Lung microvascular endothelial cell (primary cell): ENCODE measurements around the gene TGM2. TPM values are rescaled to one million over a fixed set of nuclear protein-coding genes. Genes with fewer than 3 reads are reported as not detected.
A peak's percentile ranks its signal among the peaks of the same experiment; 100 is the strongest.

Experiments
- DNase-seq, 2 donors: peaks; one replicate each; pipeline versions ENCODE4 v3.0.0 to v3.0.0-alpha.2; 2010; ENCODE audit warnings: low read depth in 2 of 2
- total RNA-seq: library from RNA; depleted of rRNA; stranded (reverse); fragments of >200 nt; gene quantifications from 2 replicates; pipeline ENCODE4 v1.2.1, GENCODE V29; 2014

Gene TGM2
- total RNA-seq, 1 donor from 2014 or later, result 273 TPM

DNA sequence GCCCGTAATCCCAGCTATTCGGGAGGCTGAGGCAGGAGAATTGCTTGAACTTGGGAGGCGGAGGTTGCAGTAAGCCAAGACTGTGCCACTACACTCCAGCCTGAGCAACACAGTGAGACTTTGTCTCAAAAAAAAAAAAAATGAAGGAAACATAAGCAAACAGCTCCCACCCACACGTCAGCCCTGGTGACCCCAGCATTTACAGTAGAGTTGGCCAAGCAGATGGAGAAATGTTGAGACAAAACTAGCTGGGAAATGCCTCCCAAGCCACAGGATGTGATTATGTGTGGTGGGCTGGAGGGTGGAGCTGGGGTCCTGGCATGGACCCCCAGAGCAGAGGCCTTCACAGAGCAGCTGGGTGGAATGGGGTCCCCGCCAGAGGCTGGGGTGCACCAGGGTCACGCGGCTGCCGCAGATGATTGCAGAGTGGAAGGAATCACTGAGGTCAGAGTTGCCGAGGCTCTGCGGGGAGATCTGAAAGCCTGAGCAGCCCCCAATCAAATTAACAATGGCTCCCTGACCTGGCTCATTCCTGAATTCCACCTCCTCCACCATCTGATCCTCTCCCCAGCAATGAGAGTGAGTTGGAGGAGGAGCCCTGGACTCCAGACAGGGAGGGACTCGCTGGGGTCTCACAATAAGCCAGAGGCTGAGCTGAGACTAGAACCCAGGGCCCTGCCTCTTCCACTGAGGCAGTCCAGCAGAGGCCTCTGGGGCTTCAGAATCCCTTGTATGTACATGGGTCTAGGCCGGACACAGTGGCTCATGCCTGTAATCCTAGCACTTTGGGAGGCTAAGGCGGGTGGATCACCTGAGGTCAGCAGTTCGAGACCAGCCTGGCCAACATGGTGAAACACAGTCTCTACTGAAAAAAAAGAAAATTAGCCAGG lies 34.7 kb upstream of the TGM2 start:
- no peak for DNase-seq

DNA sequence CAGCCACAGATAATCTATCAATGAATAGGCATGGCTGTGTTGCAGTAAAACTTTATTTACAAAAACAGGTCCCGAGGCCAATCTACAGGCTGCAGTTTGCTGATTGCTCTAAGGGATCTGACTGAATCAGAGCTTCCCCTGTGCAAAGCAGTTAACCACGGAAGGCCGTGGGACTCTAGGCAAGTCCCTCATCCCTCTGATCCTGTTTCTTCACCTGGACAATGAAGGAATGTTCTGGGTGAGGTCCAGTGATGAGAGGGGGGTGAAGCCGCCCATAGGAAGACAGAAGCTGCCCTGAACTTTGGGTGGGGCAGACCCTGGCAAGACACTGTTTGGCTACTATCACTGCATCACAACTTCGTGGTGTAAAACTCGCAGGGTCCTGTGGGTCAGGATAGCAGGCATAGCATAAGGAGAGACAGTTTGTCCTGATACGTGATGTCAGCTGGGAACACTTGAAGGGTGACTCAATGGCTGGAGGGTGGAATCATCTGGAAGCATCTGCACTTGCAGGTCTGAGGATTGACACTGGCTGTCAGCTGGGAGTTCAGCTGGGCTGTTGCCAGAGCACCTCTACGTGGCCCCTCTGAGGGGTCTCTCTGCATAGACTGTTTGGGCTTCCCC lies 33.3 kb upstream of the TGM2 start:
- peak in 1 of 2 donors; percentile 18 for DNase-seq

DNA sequence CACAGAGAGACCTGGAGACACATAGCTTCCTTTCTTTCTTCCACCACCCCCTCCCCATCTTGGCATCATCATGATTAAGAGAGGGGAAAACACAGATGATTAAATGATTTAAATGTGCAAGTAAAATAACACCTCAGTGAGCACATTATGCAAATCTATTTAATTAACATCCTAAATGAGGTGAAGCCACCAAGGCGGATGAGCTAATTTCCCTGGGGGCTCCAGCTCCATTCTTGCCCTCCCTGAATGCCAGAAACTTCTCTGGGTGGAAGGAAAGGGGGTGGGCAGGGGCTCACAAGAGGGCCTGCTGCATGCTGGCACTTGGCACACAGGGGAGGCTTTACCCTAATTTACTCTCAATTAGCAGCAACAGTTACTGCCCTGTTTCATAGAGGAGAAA lies 32.5 kb upstream of the TGM2 start:
- no peak for DNase-seq

DNA sequence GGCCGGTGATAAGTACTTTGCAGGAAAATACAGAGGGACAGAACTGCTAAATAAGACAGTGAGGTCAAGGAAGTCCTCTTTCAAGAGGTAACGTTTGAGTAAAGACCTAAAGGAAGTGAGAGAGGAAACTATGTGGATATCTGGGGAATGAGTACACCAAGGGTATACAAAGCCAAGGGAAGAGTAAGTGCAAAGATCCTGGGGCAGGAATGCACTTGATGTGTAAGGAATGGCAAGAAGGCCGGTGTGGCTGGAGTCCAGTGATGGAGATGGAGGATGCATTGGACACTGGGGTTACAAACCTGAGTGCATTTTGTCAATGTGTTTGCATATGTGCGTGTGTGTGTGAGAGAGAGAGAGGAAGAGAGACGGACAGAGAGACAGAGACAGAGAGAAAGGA lies 32.1 kb upstream of the TGM2 start:
- no peak for DNase-seq

DNA sequence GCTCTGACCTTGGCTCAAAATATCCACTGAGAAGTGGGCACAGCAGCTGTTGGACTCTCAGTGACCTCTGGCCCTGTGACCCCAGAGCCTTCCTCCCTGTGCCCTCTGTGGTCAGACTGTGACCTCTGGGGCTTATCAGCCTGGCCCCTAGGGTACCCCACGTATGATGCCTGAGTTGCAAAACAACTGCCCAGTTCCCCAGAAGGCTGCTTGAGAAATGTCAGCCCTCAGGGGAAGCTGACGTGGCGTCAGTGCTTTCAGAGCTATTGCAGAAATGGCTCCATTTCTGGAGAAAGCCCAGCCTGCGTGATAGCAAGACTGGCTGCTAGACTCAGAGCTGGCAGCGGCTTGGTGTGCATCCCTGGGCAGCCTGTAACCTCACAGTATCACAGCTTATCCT lies 31.5 kb upstream of the TGM2 start:
- DNase-seq, result peak in 1 of 2 donors; percentile 38

DNA sequence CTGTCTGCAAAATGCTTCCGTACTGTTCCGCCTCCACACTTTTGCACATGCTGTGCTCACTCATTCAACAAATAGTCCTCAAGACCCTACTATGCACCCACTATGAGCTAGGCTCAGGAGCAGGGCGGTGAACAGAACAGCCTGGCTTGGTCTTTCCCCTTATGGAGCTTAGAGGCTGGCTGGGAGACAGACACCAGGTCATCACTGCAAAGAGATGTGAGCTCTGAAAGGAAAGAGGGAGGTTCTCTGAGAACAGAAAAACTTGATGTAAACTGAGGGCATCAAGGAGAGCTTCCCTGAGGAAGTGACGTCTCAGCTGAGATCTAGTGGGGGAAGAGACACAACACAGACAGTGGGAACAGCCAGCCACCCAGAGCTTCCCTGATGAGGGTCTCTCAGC lies 31.0 kb upstream of the TGM2 start:
- no peak for DNase-seq

DNA sequence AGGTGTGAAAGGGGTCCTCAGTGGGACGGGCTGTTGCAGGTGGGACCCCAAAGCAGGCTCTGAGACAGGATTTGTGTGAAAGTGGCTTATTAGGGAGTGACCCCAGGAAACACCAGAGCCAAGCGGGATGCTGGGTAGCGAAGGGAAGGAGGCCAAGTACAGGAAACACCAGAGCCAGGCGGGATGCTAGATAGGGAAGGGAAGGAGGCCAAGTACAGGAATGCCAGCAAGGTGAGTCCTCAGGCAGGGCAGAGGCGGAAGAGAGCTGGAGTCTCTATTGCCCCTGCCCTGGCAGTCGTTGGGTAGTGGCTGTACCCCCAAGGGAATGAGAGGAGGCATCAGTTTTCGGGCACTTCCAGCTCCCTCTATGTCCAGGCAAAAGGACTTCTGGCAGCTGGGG lies 30.5 kb upstream of the TGM2 start:
- no peak for DNase-seq

DNA sequence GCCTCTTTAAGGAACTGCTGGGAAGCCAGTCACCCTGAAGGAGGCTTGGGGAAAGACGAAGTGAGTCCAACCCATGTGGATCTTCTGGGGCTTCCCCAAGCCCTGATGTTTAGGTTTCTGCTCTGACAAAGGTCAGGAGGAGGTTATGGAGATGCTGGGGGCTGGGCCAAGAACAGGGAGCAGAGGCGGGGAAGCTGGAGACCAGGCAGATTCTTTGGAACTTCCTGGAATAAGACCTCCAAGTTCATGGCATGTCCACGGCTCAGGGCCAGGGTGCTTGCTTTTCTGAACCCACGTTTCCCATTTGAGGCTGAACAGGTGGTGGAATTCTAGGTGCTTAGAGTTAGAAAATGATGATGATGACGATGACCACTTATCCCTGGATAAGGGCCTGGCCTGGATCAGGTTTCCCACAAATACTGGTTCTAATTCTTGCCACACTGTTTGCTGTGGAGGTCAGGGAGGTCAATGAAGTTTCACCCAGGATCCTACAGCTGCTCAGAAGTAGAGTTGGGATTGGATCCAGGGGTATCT lies 30.0 kb upstream of the TGM2 start:
- DNase-seq, result no peak

DNA sequence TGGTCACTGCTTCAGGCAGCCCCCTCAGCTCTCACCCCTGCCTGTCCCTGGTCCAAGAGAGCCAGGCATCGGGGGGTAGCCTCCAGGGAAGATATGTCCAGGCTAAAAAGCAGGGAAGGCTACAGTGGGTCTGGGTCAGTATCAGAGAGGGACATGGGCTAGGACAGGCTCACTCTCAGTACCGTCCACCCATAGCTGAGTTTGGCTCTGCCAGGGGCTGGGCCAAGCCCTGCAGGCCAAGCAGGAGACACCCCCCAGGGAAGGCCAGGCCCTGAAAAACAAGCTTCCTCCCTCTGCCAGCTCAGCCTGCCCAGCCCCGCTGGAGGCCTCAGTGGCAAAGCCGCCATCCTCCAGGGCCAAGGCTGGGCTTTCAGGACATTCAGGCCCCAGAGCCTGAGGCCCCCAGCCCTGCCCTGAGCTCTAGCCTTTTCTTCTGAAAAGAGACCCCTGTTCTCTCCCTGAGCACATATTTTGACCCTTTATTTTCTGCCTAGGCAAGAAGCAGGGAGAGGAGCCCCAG lies 28.6 kb upstream of the TGM2 start:
- no peak for DNase-seq

DNA sequence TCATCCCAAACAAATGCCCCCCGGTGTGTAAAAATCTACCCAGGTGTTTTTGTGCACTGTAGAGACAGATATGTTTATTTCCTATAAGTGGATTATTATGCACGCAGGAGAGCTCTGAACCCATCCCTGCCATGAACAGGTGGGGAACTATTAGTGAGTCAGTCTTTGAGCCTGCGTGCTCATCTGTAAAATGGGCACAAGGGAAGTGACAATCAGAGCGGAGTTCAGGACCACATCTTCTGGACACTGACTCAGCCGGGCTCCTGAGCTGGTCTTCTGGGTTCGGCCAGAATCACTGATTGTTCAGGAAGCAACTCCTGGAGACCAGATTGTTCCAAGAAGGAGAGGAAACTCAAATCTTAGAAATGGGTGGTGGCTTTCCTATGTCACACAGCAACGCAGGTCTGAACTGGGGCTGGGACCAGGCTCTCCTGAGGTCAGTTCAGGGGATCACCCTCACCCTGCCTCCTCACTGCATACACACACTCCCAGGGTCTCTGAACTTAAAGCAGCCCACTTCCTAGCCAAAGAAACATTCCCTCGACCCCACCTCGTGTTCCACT lies 27.3 kb upstream of the TGM2 start:
- no peak for DNase-seq

DNA sequence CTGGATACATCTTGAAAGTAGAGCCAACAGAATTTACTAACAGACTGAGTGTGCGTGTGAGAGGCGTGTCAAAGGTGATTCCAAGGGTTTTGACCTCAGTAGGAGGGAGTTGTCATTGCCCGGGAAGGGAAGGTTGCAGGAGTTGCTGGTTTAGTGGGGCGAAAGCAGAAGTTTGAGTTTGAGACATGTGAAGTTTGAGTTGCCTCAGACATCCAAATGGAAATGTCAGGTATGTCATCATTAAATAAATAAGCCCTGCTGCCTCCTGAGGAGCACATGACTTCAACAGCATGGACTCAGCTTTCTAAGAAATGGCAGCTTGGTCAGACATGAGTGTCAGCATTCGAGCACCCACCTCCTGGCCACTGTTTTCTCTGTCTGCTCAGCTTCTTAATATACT lies 26.6 kb upstream of the TGM2 start:
- no peak for DNase-seq

DNA sequence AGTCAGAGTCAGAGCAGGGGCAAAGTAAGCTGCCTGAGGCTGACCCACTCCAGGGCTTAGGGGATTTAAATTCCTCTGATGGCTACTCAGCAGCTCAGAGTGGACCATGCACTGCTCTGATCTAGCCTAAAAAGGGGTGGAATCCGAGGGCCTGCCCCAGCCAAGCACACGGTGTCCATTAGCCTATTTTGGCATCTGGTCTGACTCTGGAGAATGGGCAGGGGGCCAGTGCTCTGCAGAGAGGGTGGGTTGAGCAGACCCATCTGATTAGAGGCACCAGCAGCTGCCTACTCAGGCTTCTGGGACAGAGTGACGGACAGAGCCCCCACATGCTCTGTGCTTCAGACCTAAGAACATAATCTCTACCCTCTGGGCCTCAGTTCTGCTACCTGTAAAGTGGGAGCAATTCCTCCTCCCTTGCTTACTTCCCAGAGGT lies 25.9 kb upstream of the TGM2 start:
- no peak for DNase-seq

DNA sequence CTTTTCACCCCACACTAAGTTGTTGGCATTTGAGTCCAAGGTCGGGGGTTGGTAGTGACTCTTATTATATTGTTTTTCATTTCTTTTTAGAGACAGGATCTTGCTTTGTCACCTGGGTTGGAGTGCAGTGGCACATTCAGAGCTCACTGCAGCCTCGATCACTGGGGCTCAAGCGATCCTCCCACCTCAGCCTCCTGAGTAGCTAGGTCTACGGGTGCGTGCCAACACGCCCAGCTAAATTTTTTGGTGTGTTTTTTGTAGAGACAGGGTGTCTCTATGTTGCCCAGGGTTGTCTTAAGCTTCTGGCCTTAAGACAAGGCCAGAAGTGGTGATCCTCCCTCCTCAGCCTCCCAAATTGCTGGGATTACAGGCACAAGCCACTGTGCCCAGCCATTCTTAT lies 25.1 kb upstream of the TGM2 start:
- no peak for DNase-seq

DNA sequence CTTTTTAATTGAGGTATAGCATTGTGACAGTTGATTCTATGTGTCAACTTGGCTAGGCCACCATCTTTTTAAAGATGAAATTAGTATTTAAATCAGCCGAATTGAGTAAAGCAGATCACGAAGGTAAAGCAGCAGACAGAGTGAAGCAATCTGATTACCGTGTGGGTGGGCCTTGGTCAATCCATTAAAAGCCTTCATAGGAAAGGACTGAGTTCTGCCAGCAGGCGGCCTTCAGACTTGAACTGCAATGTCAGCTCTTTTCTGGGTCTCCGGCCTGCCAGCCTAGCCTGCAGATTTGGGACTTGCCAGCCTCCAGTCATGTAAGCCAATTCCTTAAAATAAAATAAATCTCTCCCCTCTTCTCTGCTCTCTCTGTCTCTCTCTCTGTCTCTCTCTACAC lies 22.4 kb upstream of the TGM2 start:
- DNase-seq, result peak in 1 of 2 donors; percentile 31

DNA sequence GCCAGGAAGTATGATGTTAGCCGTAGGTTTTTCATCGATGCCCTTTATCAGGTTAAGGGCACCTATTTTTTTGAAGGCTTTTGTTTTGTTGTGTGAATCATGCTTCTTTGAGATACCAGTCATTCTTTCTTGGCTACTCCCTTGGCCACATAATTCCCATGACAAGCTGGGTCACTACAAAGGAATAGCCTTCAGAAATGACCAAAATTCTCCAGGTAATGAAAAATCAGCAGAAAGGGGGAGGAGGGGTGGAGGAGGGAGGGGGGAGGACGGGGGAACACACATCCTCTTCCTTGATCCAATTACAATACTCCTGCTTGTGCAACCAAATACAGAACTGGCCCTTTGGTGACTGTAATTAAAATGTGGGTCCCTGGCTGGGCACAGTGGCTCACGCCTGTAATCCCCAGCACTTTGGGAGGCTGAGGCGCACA lies 21.7 kb upstream of the TGM2 start:
- DNase-seq, result peak in 1 of 2 donors; percentile 76

DNA sequence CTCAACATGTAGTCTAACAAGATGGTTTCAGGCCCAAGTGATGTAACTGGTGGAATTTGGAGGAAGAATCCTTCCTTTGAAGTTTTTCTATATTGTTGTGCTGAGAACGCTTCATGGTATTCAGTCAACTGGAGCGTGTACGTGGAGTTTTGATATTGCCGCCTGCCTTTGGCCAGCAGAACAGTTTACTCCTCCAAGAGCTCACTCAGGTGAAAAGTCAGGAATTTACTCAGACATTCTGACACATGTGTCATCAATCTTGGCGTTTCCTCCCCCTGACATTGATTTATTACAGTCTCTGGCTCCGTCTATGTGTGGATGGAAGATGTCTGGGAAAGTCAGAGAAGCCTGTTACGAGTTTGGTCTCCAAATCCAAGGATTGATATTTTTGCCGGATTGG lies 19.0 kb upstream of the TGM2 start:
- peak in 1 of 2 donors; percentile 84 for DNase-seq

DNA sequence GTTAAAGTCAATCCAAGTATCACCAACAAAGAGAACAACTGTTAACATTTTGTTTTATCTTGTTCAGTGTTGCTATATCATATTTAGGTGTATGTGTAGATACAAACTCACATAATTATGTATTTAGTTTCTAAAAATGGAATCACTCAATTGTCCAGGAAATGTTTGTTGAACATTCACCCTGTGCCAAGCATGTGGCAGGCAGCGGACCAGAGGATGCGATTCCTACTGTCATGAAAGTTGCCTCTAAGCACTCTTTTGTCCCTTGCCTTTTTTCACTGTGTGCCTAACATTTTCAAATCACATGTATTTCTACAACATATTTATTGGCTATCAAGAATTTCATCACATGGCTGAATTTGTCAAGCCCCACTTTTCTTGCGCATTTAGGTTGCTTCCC lies 16.9 kb upstream of the TGM2 start:
- DNase-seq, result peak in 1 of 2 donors; percentile 67

DNA sequence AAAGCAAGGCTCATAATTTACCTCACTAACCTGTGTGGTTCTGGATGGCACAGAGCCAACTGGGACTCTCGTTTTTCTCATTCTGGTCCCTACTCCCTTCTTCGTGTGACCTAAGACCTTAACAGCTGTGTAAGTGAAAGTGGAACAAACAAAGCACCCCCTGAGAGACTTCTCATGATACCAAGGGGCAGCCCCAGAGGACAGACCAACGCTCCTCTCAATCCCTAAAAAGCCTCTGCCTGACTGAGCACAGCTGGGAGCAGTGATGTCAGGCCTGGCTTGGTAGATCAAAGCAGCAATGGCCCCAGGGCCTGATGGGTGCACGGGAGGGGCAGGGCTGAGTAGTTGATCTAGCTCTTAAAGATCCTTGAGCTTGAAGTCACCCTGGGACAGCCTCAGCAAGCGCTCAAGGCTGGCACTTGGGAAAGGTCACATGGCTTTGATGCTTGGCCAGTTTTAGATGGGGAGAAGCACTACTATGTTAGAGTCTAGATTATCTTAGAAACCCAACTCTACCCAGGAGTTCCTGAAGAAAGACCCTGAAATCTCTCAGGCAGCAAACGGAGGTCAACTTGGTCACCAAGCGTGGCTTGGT lies 16.2 kb upstream of the TGM2 start:
- no peak for DNase-seq

DNA sequence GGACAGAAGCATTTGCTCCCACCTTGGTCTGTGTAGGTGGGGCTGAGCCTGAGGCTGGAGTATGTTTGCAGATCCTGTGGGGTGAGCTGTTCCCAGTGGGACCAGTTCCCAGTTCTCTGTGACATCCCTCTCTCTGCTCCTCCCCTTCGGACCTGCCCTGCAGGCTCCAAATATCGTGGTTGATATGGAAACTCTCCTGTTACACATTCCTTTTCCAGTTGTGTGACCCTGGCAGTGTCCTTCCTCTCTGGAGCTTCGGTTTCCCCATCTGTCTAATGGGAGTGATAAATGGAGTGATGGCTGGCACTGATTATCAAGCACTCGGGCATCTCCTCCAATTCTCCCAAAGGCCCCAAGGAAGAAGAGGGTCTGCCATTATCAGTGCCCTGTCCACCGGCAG lies 15.7 kb upstream of the TGM2 start:
- DNase-seq, result peak in 1 of 2 donors; percentile 47

DNA sequence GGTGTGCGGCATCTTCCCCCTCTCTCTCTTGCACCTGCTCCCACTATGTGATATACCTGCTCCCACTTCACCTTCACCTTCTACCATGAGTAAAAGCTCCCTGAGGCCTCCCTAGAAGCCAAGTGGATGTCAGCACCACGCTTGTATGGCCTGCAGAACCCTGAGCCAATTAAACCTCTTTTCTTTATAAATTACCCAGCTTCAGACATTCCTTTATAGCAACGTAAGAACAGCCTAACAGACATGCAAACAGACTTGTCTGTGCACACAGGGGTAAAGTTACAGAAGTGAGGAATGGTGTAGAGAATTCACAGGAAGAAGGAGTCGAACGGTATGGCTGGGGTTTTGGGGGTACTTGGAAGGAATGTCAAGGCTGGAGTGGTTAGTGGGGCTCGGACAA lies 14.8 kb upstream of the TGM2 start:
- DNase-seq, result no peak

DNA sequence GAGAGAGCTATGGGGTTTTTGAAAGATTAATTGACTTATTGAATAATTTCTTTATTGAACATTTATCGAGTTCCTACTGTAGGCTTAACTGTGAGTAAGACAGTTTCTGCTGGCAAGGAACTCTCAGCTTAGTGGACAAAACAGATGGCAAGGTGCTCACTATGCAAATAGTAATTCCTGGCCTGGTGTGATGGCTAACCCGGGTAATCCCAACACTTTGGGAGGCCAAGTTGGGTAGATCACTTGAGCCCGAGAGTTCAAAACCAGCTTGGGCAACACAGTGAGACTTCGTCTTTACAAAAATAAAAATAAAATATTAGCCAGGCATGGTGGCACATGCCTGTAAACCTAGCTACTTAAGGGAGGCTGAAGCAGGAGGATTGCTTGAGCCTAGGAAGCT lies 13.5 kb upstream of the TGM2 start:
- DNase-seq, result no peak

DNA sequence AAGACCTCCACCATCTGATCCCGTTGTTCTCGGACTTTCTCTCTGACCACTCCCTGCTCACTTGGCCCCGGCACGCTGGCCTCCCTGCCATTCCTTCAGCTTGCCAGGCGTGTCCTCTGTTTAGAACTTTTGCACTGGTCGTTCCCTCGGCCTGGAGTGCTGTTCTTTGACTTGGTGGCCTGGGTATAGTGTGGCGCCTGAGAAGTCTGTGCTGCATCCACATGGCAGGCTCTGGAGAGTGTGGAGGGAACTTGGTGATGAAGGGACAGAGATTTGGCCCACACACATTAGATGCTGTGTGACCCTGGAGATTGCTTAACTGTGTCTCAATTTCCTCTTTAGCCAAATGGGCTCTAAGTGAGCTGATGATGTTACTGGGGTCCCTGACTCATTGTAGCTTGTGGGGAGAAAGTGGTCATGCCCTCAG lies 13.0 kb upstream of the TGM2 start:
- DNase-seq, result no peak
